Astrocyte of the cerebellum (primary cell): ENCODE measurements around the gene VSIG2.
A peak's percentile ranks its signal among the peaks of the same experiment; 100 is the strongest.

Experiments
- DNase-seq: peaks from one replicate; pipeline ENCODE4 v3.0.0-alpha.2; 2011; ENCODE audit warnings: low read depth
- H3K4me3 ChIP-seq: 2 replicates; pipeline ENCODE4 v1.5.1; 2011; ENCODE audit warnings: mild to moderate bottlenecking, low read depth, low read length, moderate library complexity
- in situ Hi-C: cut with HindIII; loops from 2 replicates; pipeline ENCODE4 v1.10.0; 2017; ENCODE audit warnings: low sequenced_read_pairs
- TF ChIP-seq, protein P1 (sequence below): IDR thresholded peaks from 2 replicates; pipeline ENCODE4 v1.5.1; 2012; ENCODE audit warnings: low read length, low read depth, moderate library complexity, mild to moderate bottlenecking; ENCODE audit errors: missing control alignments

VSIG2 gene

DNA sequence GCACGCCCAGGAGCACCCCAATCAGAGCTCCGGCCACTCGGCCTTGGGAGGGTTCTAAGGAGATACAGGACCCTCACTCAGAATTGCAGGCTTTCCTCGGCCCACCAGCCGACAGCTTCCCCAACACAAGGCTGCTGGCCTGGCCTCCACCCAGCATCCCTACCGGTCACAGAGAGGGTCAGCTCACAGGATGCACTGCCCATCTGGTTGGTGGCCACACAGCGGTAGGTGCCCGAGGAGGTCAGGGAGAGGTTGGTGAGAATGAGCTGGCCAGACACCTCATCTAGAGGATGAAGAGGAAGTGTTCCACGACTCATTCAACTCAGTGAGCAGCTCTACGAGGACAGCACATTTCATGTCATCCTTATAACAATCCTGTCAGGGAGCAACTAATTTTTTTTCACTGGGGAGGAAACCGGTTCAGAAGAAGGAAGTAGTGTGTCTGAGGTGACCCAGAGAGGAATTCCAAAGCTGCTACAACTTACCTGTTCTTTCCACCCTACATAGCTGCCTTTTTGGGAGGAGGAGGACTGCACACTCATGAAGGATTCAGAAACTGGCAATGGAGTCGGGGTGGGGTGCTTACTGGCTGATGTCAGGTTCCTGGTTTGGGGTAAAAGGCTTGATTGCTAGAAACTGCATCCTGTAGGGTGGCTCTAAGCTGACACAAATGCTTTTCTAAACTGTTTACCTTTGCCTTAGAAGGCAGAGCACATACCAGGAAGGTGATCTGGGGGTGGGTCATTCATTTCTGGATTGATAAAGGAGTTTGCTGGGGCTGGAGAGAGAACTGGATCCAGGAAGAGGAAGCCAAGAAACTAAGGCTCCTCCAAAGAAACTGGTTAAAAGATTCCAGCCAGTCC, 3.3 kb downstream of the VSIG2 start:
- TF ChIP-seq, protein P1, sequence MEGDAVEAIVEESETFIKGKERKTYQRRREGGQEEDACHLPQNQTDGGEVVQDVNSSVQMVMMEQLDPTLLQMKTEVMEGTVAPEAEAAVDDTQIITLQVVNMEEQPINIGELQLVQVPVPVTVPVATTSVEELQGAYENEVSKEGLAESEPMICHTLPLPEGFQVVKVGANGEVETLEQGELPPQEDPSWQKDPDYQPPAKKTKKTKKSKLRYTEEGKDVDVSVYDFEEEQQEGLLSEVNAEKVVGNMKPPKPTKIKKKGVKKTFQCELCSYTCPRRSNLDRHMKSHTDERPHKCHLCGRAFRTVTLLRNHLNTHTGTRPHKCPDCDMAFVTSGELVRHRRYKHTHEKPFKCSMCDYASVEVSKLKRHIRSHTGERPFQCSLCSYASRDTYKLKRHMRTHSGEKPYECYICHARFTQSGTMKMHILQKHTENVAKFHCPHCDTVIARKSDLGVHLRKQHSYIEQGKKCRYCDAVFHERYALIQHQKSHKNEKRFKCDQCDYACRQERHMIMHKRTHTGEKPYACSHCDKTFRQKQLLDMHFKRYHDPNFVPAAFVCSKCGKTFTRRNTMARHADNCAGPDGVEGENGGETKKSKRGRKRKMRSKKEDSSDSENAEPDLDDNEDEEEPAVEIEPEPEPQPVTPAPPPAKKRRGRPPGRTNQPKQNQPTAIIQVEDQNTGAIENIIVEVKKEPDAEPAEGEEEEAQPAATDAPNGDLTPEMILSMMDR = no peak
- no peak overlapping the region for H3K4me3 ChIP-seq
- in situ Hi-C loops = no loop called here
- no peak for DNase-seq

DNA sequence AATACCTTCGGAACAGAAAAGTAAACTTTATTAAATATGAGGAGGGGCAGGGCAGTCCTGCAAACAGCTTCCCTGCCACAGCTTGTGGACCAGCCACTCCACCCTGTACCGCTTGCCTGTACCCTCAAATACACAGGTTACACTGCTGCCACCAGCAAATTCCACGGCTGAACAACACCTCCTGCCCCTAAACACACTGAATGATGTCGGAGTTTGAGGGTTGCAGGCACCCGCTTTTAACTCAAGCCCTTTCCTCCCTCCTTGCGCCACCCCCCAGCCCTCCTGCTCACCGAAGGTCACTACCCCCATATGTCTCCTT, 4.0 kb downstream of the VSIG2 start:
- in situ Hi-C loops = no loop called here
- DNase-seq = no peak
- TF ChIP-seq, protein P1 = no peak
- no peak overlapping the region for H3K4me3 ChIP-seq

DNA sequence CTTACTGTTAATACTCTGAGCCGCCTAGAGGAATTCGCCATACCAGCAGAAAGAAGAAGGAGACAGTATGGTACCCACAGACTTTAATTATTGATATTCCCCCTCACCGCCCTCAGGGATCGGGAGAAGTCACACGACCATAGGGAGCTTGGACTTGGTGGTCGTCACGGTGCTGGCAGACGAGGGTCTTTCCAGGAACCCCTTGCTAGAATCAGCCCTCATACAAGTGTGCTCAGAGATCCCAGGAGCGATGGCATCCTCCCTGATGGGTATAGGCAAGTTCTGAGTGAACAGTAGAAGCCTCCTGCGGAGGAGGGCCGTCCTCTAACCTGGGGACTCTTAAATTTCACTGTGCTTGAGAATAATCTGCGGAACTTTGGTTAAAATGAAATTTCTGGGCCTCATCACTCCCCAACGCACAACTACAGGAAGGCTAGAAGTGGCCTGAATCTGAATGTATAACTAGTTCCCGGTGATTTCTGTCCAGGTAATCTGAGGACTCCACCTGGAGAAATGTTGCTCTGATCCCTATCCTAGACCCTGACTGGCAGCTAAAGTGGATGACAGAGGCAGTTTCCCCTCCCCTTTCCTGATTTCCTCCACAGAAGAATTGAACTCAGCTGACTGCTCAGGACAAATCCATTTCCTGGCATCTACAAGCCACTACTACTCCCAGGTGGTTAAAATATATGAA, 4.5 kb downstream of the VSIG2 start:
- no peak for DNase-seq
- TF ChIP-seq, protein P1 = no peak
- H3K4me3 ChIP-seq = no peak overlapping the region
- in situ Hi-C loops = no loop called here

DNA sequence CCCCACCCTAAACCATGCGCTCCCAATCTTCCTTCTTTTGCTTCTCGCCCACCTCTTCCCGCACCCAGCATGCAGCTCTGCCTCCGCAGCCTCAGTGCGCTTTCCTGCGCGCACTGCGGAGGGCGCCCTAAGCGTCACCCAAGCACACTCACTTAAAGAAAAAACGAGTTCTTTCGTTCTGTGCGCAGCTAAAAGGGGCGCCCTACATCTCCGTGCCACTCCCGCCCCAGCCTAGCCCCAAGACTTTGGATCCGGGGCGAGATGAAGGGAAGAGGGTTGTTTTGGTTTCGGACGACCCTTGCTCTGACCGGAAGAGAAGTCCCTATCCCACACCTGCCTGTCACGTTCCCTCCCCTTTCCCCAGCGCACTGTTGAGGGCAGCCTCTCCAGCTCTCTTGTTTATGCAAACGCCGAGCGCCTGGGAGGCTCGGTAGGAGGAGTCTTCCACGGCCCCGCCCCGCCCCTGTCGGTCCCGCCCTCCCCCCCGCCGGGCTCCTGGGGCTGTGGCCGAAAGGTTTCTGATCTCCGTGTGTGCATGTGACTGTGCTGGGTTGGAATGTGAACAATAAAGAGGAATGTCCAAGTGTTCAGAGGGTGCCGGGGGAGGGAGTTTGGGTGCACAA, 5.3 kb downstream of the VSIG2 start:
- DNase-seq = no peak
- TF ChIP-seq, protein P1 = peak; percentile 64
- in situ Hi-C loops = no loop called here
- peak overlapping the region; percentile 53 for H3K4me3 ChIP-seq

DNA sequence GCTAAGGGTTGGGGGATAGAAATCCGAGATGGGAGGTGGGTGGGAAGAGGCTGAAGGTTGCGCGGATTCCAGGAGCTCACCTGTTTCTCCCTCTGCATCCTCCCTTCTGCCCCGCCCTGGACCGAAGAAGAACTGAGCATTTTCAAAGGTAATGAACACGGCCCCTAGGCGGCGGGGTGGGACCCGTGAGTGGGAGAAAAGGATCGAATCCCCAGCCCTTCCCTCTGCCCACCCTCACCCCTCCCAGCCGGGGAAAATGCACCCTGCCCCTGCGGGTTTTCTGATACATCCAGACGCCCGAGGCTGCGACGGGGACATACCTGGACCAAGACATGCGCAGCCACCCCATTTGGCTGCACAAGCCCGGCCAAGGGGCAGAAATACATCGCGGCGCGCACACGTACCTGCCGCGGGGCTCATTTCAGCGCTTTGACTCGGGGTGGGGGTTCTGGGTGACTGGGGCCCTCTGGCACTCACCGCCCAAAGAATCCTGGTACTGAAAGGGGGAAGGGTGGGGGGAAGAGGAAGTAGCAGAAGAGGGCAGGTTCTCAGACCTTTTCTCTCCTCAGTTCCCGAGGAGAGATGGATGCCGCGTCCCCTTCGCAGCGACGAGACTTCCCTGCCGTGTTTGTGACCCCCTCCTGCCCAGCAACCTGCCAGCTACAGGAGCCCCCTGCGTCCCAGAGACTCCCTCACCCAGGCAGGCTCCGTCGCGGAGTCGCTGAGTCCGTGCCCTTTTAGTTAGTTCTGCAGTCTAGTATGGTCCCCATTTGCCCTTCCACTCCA, 6.0 kb downstream of the VSIG2 start:
- in situ Hi-C loops = no loop called here
- TF ChIP-seq, protein P1 = peak; percentile 43
- DNase-seq = no peak
- H3K4me3 ChIP-seq = peak overlapping the region; percentile 53

DNA sequence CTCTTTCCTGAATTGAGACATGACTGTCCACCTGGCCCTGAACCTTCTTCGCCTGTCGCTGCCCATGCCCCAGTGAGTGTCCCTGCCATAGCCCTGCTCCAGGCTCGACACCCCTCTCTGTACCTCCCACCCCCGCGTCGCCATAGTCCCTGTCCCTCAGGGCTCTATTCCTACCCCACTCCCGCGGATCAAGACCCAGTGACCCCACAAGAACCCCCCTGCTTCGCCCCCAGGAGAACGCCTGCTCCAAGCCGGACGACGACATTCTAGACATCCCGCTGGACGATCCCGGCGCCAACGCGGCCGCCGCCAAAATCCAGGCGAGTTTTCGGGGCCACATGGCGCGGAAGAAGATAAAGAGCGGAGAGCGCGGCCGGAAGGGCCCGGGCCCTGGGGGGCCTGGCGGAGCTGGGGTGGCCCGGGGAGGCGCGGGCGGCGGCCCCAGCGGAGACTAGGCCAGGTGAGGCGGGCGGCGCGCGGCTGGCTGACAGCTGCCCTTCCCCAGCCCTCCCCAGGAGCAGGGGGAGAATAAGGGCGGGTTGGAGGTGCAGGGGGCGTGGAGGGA, 6.7 kb downstream of the VSIG2 start:
- TF ChIP-seq, protein P1 = no peak
- DNase-seq = no peak
- H3K4me3 ChIP-seq = peak overlapping the region; percentile 53
- in situ Hi-C loops = no loop called here
